ENCODE measurements around the gene SRF. TPM values are rescaled to one million over a fixed set of nuclear protein-coding genes. Genes with fewer than 3 reads are reported as not detected.

The SRF gene
- total RNA-seq, 2 donors from 2014 or later, result 32.7 to 44.2 TPM

DNA sequence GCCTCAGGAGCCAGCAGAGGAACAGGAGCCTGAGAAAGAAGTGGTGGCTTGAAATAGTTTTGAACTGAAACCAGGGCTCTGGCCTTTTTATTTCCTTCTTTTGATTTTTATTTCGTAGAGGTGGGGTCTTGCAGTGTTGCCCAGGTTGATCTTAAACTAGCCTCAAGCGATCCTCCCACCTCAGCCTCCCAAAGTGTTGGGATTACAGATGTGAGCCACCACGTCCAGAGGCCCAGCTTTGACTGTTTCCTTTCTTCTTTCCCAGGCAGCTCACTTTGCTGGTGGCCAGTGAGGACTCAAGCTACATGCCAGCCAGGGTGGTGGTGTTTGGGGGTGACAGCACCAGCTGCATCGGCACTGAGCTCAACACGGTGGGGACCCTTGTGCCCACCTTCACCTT lies 31.4 kb downstream of the SRF start:
- no peak overlapping the region for H3K27ac Mint-ChIP-seq
- no peak overlapping the region for H3K4me3 Mint-ChIP-seq
- Histone ChIP-seq H3K36me3 (ENCODE audit: control insufficient read depth, insufficient read depth, low read length) (no peaks in the 10 kb centered on the region), H3K4me1 (ENCODE audit: control insufficient read depth, insufficient read depth, low read length) (no peaks in the 10 kb centered on the region), H3K27ac (ENCODE audit: low read depth, low read length) (no peak overlapping the region), H3K9ac (ENCODE audit: extremely low read depth, low read length, poor library complexity, severe bottlenecking) (no peak overlapping the region), H3K9me3 (ENCODE audit: control insufficient read depth, low read length) (no peaks in the 10 kb centered on the region), H3K27me3 (ENCODE audit: control insufficient read depth, insufficient read depth, low read length, poor library complexity, severe bottlenecking) (no peaks in the 10 kb centered on the region), H3K4me3 (ENCODE audit: low read length) (no peak overlapping the region)
- no peaks in the 10 kb centered on the region for H3K27me3 Mint-ChIP-seq (ENCODE audit: insufficient read depth)
- H3K4me1 Mint-ChIP-seq, result no peaks in the 10 kb centered on the region
- 87 to 96% methylated on average over 5 of the region's 5 CpGs for WGBS, 2 experiments (ENCODE audit: insufficient coverage in 1 of 2, insufficient read length in 1 of 2)
- TF ChIP-seq, protein P1, sequence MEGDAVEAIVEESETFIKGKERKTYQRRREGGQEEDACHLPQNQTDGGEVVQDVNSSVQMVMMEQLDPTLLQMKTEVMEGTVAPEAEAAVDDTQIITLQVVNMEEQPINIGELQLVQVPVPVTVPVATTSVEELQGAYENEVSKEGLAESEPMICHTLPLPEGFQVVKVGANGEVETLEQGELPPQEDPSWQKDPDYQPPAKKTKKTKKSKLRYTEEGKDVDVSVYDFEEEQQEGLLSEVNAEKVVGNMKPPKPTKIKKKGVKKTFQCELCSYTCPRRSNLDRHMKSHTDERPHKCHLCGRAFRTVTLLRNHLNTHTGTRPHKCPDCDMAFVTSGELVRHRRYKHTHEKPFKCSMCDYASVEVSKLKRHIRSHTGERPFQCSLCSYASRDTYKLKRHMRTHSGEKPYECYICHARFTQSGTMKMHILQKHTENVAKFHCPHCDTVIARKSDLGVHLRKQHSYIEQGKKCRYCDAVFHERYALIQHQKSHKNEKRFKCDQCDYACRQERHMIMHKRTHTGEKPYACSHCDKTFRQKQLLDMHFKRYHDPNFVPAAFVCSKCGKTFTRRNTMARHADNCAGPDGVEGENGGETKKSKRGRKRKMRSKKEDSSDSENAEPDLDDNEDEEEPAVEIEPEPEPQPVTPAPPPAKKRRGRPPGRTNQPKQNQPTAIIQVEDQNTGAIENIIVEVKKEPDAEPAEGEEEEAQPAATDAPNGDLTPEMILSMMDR (conservative IDR thresholded peaks at IDR 0.05), result no peak
- H3K36me3 Mint-ChIP-seq (ENCODE audit: low read depth), result peaks cover 14% of the 10 kb centered on the region
- DNase-seq, result no peak
- no peaks in the 10 kb centered on the region for H3K9me3 Mint-ChIP-seq

DNA sequence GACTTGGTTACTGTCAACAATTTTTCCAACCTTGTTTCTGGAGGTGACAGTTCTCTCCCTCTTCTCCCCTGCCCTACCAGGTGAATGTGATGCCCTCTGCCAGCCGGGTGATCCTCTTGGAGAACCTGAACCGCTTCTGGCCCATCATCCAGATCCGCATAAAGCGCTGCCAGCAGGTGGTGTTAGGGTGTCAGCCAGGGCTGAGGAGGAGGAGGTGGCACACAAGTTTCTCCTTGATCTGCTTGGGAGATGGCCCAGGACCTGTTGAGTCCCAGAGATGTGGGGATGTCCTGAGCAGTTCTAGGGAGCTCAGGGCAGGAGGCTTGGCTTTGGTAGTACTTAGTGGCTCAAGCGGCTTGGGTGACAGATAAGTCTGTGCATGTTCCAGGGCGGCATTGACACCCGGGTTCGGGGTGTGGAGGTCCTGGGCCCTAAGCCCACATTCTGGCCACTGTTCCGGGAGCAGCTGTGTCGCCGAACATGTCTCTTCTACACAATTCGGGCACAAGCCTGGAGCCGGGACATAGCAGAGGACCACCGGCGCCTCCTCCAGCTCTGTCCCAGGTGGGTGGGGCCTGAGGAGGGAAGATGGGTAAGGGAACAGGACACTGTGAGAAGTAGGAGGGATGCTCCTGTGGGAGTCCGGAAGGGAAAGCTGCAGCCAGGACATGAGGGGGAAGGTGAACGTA lies 32.1 kb downstream of the SRF start:
- Histone ChIP-seq H3K27ac (ENCODE audit: low read depth, low read length) (no peak overlapping the region), H3K9me3 (ENCODE audit: control insufficient read depth, low read length) (no peaks in the 10 kb centered on the region), H3K36me3 (ENCODE audit: control insufficient read depth, insufficient read depth, low read length) (no peaks in the 10 kb centered on the region), H3K9ac (ENCODE audit: extremely low read depth, low read length, poor library complexity, severe bottlenecking) (no peak overlapping the region), H3K4me1 (ENCODE audit: control insufficient read depth, insufficient read depth, low read length) (no peaks in the 10 kb centered on the region), H3K27me3 (ENCODE audit: control insufficient read depth, insufficient read depth, low read length, poor library complexity, severe bottlenecking) (no peaks in the 10 kb centered on the region), H3K4me3 (ENCODE audit: low read length) (no peak overlapping the region)
- TF ChIP-seq, protein P1 (conservative IDR thresholded peaks at IDR 0.05), result no peak
- no peak for DNase-seq
- Mint-ChIP-seq H3K9me3 (no peaks in the 10 kb centered on the region), H3K36me3 (ENCODE audit: low read depth) (peaks cover 12% of the 10 kb centered on the region), H3K4me1 (no peaks in the 10 kb centered on the region), H3K4me3 (no peak overlapping the region), H3K27ac (no peak overlapping the region), H3K27me3 (ENCODE audit: insufficient read depth) (no peaks in the 10 kb centered on the region)
- 85 to 92% methylated on average over 14 to 17 of the region's 17 CpGs for WGBS, 2 experiments (ENCODE audit: insufficient coverage in 1 of 2, insufficient read length in 1 of 2)

DNA sequence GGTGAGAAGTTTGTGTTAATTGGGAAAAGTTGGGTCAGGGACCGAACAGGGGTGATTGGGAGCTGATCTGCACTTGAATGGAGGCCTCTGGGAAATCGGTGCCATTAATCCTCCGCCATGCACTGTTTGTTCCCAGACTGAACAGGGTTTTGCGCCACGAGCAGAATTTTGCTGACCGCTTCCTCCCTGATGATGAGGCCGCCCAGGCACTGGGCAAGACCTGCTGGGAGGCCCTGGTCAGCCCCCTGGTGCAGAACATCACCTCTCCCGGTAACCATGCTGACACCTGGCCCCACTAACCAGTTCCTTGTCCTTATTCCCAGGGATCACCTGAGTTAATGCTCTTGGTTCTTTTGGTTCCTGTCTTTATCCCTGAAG lies 32.6 kb downstream of the SRF start:
- Mint-ChIP-seq H3K27ac (no peak overlapping the region), H3K9me3 (no peaks in the 10 kb centered on the region), H3K4me3 (no peak overlapping the region), H3K36me3 (ENCODE audit: low read depth) (peaks cover 12% of the 10 kb centered on the region), H3K27me3 (ENCODE audit: insufficient read depth) (no peaks in the 10 kb centered on the region), H3K4me1 (no peaks in the 10 kb centered on the region)
- no peak overlapping the region for H3K4me3 ChIP-seq (ENCODE audit: low read length)
- no peak overlapping the region for H3K9ac ChIP-seq (ENCODE audit: extremely low read depth, low read length, poor library complexity, severe bottlenecking)
- no peaks in the 10 kb centered on the region for H3K9me3 ChIP-seq (ENCODE audit: control insufficient read depth, low read length)
- no peaks in the 10 kb centered on the region for H3K27me3 ChIP-seq (ENCODE audit: control insufficient read depth, insufficient read depth, low read length, poor library complexity, severe bottlenecking)
- TF ChIP-seq, protein P1 (conservative IDR thresholded peaks at IDR 0.05), result no peak
- 95% methylated on average over 7 to 8 of the region's 8 CpGs for WGBS, 2 experiments (ENCODE audit: insufficient coverage in 1 of 2, insufficient read length in 1 of 2)
- no peaks in the 10 kb centered on the region for H3K4me1 ChIP-seq (ENCODE audit: control insufficient read depth, insufficient read depth, low read length)
- H3K27ac ChIP-seq (ENCODE audit: low read depth, low read length), result no peak overlapping the region
- H3K36me3 ChIP-seq (ENCODE audit: control insufficient read depth, insufficient read depth, low read length), result no peaks in the 10 kb centered on the region
- no peak for DNase-seq

Data from endodermal cell (in vitro differentiated cells).